NCI-H146 (cell line): ENCODE data around the gene RASGRF1.
"Not testable (repeated sequence)": the region's sequence is repeated elsewhere in the genome, so short reads cannot be mapped to it uniquely, and the experiment has no call there.

Experiments
- DNase-seq: peaks from one replicate; lab custom pipeline; 2025; lab: John Stamatoyannopoulos, UW

The RASGRF1 gene

DNA sequence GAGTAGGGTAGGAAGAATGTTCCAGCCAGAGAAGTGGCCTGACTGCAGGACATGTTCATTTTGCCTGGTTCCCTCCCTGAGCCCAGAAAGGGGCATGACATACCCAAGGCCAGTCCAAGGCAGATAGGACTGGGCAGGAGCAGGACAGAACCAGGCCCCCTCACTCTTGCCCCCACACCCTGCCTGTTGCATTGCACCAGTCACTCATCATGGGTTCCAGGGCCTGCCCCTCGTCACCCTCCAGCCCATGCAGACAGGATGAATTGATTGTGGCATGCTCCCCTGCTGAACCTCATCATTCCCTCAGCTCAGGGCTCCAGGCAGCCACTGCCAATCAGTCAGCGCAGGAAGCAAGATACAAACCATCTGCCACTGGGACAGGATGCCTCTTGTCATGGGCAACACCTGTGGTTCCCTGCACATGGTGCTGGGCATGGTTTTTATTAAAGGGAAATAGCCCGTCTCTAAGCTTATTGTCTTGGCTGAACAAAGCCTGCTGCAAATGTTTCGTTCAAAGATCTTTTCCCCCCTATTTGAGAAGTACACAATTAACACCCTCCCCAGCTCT is 48.9 kb downstream of the RASGRF1 start:
- DNase-seq, result no peak

GRCh38 chr15:79037848-79038247 is 52.7 kb downstream of the RASGRF1 start:
- DNase-seq, result no peak

DNA sequence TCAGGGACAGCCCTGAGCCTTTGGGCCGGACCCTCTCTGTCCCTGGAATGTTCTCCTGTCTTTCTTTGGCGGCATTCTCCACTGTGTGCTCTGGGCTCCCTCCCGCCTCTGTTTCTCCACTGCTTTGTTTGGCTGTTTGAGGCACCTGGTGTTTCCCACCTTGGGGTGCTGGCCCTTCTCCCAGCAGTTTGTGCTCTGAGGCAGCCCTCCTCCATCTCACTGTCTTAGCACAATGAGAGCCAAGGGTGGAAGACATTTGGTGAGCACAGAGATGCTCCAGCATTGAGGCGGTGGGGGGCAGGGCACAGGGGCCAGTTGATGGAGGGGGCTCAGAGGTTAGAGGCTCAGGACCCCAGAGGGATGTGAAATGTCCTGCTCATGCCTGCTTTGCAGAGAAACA is 54.3 kb downstream of the RASGRF1 start:
- DNase-seq, result no peak

- DNase-seq, result no peak
These were observed 54.8 kb downstream of the RASGRF1 start for GRCh38 chr15:79035814-79036213.

- peak; percentile 13 for DNase-seq
These were observed 55.4 kb downstream of the RASGRF1 start for GRCh38 chr15:79035111-79035601.

- DNase-seq, result no peak
These were observed 56.3 kb downstream of the RASGRF1 start for GRCh38 chr15:79034284-79034683.

- DNase-seq, result no peak
These were observed 57.9 kb downstream of the RASGRF1 start for GRCh38 chr15:79032656-79033055.

- no peak for DNase-seq
These were observed 58.8 kb downstream of the RASGRF1 start for GRCh38 chr15:79031821-79032220.

DNA sequence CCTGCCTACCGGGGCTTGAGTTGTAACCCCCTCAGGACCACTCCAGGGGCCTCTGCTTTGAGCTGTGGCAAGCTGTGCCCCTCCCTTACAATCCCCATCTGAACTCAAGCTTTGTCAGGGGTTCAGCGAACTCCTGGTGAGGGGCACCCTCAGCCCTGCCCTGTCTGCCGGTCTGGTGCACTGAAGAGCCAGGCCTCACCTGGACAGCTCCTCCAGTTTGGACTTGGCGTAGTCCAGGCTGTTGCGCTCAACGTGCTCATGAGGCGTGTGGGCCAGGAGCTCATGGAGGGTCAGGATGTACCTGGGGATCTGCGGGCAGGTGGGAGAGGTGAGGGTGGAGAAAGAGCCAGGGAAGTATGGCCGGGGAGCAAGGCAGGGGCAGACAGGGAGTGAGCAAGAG is 59.4 kb downstream of the RASGRF1 start:
- DNase-seq, result no peak

GRCh38 chr15:79030470-79030869 is 60.1 kb downstream of the RASGRF1 start:
- no peak for DNase-seq

GRCh38 chr15:79028411-79028964 is 62.1 kb downstream of the RASGRF1 start:
- DNase-seq, result peak; percentile 34

- no peak for DNase-seq
These were observed 62.8 kb downstream of the RASGRF1 start for GRCh38 chr15:79027532-79028410.

DNA sequence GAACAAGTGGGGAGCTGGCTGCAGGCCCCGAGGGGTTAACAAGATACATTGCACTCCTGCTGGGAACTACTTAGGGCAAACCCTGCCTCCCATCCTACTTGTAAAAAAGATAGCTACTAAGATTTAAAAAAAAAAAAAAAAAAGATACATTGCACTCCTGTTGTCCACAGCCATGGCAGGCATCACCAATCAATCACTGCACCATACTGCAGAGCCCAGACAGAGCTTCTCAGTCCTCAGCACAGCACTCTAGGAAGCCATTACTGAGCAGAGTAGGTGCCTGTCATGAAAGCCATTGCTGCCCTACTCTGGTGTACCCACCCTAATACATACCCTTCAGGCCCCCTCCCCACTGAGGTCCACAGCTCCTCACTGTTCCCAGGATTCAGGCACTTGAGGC is 64.8 kb downstream of the RASGRF1 start:
- no peak for DNase-seq

GRCh38 chr15:79025201-79025600 is 65.4 kb downstream of the RASGRF1 start:
- DNase-seq, result no peak

GRCh38 chr15:79024493-79024892 is 66.1 kb downstream of the RASGRF1 start:
- DNase-seq, result not testable (repeated sequence)

GRCh38 chr15:79023918-79024317 is 66.7 kb downstream of the RASGRF1 start:
- no peak for DNase-seq

DNA sequence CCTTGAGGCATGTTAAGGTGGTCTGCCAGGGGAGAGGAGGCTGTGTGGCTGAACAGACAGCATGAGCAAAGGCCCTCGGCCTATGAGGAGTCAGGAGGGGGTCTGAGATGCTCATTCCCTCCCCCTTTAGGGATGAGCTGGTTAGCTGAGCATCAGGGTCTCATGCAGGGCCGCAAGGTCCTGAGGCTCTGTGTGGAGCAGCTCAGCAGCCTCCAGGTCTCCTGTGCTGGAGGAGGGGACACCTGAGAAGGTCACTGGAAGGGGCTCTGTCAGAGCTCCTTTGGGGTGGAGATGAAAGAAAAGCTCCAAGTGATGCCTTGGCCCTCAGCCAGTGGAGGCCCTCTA is 67.1 kb downstream of the RASGRF1 start:
- DNase-seq, result no peak

GRCh38 chr15:79018960-79019359 is 71.6 kb downstream of the RASGRF1 start:
- DNase-seq, result no peak

DNA sequence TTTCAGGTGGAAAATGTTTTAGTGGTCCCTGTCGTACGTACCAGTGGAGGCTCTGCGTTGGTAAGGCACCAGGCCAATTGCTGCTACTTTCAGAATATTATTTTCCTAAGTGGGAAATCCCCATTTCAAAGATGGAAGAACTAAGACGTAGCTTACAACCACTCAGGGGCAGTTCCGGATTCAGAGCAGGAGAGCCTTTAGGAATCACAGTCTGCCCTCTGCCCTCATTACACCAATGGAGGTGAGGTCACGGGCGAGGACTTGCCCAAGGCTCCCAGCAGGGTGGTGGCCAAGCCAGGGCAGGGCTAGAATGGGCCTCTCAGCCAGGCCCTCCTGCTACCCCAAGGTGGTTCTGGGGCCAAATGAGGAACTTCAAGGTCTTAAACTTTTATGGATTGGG is 72.6 kb downstream of the RASGRF1 start:
- DNase-seq, result no peak

DNA sequence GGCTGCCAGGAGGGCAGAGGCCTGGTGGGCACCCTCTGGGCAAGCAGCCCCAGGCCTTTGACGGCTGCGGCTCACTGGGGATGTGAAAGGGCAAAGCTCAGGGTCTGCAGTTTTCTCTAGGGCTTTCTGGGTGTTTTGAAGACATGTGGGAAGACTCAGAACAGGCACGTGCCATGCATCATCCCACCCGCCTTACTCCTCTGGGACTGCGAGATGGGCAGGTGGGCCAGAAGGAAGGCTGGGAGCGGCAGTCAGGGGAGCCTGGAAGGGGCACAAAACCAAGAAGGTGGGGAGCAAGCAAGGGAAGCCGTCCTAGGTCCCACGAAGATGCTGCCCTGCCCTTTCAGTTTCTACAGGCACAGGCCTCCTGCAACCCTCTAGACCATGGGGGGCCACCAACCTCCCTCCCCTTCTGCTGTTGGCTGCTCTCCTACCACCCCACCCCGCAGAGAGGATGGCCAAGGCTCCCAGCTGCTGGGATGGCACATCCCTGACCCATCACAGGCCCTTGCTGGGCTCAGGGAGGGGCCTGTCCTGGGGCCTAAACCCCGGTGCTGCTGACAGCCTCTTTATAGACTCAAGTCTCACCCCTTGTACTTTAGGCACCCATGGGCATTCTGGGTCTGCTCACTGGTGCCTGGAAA is 73.9 kb downstream of the RASGRF1 start:
- no peak for DNase-seq

GRCh38 chr15:79015416-79015815 is 75.2 kb downstream of the RASGRF1 start:
- no peak for DNase-seq

DNA sequence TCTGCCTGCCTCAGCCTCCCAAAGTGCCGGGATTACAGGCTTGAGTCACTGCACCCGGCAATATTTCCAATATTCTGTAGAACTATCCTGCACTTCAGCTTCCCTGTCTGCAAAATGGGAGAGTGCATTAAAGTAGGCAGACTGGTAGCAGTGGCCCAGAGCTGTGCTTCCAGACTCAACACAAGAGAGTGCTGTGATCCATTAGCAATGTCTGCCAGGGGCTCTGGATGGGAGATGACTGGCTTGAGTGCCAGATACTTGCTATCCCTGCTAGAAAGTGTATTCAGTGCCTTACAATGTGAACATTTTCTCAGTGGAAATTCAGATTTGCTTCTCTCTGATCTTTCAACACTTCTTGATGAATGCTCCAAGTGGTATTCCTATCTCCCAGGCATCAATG is 80.3 kb downstream of the RASGRF1 start:
- DNase-seq, result no peak

GRCh38 chr15:79009379-79009778 is 81.2 kb downstream of the RASGRF1 start:
- DNase-seq, result no peak
